Epithelial cell of esophagus (primary cell): ENCODE measurements around the gene DRAM2.

Experiments used
- DNase-seq: peaks from one replicate; pipeline ENCODE4 v3.0.0; 2010; ENCODE audit warnings: low read depth
- H3K4me3 ChIP-seq: 2 replicates; pipeline ENCODE4 v1.5.1; 2011; ENCODE audit warnings: mild to moderate bottlenecking, low read length, control low read depth
- CTCF ChIP-seq: IDR thresholded peaks from 2 replicates; pipeline ENCODE4 v1.5.1; 2011; ENCODE audit warnings: low read depth, mild to moderate bottlenecking, low read length, control low read depth, inconsistent platforms; ENCODE audit not compliant: insufficient read depth; ENCODE audit errors: missing control alignments

Gene DRAM2

DNA sequence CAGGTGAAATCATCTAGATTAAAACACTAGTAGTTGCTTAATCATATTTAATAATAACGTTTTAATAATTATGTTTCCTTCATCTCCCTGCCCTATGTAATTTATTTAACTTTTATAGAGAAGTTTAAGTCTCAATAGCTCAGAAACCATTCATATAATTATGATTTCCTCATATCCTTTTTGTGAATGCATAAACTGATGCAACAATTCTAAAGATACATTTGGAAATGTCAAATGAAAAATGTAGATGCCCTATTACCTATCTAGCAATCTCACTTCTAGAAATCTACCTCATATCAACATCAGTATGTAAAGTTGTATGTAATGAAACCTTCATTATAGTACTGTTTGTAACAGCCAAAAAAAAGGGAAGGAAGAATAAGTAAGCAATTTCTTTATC lies 10.5 kb downstream of the DRAM2 start:
- TF ChIP-seq CTCF: no peak
- no peak overlapping the region for H3K4me3 ChIP-seq

DNA sequence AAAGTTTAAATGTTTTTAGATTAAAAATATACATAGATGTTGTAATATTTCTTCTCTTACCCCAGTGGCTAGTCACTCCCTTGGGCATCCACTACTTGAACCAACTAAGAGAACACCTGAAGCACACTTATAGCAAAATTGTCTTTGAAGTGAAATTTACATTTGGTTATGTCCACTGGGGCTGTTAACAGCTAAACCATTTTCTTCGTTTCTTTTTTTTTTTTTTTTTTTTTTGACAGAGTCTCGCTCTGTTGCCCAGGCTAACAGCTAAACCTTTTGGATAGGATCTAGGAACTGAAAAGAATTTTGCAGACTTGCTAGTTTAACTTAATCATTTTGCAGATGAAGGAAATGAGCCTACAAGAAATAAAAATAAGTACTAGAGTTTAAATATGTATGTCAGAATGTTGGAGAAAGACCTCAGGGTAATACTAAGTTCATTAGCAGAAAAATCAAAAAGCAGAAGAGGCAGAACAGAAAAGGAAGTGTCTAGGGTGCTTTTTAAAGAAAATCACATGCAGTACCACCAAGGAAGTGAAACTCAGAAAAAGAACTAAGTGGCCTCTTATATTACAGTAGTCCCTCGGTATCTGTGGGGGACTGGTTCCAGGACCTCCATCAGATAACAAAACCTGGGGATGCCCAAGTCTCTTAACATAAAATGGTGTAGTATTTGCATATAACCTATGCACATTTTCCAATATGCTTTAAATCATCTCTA lies 11.8 kb downstream of the DRAM2 start:
- no peak for TF ChIP-seq CTCF
- no peak for DNase-seq
- no peak overlapping the region for H3K4me3 ChIP-seq

More for the DNA sequence above, 10.5 kb downstream of the DRAM2 start:
- no peak for DNase-seq

DNA sequence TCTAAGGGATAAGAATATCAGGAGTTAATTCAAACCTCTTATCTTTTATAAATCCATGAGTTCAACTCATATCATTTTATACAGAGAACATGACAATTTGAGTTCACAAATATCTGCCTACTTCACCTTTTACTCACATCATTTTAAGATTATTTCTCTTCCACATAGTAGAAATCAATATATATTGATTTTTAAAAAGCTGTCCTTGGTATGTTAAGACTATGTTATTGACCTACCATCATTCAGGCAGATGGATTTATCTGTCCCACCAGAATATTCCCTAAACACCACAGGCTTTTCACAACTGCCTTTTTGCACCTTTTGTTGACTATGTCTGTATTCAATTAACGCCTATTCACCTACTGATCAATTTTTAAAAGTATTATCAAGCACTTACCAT lies 13.5 kb downstream of the DRAM2 start:
- no peak for DNase-seq
- H3K4me3 ChIP-seq: no peak overlapping the region
- TF ChIP-seq CTCF: no peak

DNA sequence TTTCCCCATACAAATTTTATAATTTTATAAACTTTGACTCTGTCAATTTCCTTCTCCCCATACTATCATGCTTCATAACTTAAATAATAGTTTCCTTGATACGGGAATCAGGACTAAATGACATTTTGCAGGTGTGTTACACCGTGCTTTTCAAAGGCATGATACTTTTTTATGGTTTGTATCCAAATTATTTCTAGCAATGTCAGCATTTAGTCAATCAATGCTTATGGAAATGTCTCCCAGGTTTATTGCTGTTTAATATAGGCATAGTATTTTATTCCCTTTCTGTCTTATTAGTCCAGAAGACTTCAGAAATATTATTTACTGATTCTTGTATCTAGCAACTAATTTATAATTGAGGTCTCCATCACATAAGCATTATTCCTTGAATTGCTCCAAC lies 23.4 kb downstream of the DRAM2 start:
- H3K4me3 ChIP-seq: no peak overlapping the region
- no peak for TF ChIP-seq CTCF
- no peak for DNase-seq

DNA sequence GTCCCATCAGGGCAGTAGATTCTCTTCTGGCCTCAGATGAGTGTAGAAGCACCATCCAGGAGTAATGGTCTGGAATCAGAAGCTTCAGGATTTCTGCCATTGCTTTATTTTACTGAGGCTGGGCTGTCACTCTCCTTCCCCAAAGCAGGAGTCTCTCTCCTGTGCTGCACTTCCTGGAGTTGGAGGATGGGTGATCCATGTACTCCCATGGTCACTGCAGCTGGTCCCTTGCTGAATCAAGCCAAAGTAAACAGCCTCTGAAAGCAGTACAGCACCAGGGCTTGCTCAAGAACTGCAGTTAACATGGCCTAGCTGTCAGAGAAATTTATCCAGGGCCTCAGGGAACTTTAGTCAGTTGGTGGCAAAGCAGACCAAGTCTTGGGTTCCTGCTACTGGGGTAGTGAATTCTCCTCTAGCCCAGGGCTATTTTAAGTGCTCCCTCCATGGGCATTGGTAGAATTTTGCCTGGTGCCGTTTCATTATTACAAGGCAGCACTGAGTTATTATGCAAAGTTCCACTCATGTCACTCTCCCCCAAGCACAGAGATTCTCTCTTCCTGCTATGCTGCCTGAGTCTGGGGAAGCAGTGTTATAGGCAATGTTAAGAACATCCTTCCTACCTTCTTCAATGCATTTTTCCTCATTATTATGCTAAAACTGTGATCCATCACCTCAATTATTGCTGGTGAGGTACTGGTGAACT lies 29.5 kb downstream of the DRAM2 start:
- DNase-seq: no peak
- no peak for TF ChIP-seq CTCF
- no peak overlapping the region for H3K4me3 ChIP-seq

GRCh38 chr1:111104981-111105380 lies 34.9 kb downstream of the DRAM2 start:
- no peak for TF ChIP-seq CTCF
- H3K4me3 ChIP-seq: no peak overlapping the region
- DNase-seq: no peak
